ENCODE results near the gene CBLL2.
"Not testable (repeated sequence)": the region's sequence is repeated elsewhere in the genome, so short reads cannot be mapped to it uniquely, and the experiment has no call there.

CBLL2 gene, protein sequence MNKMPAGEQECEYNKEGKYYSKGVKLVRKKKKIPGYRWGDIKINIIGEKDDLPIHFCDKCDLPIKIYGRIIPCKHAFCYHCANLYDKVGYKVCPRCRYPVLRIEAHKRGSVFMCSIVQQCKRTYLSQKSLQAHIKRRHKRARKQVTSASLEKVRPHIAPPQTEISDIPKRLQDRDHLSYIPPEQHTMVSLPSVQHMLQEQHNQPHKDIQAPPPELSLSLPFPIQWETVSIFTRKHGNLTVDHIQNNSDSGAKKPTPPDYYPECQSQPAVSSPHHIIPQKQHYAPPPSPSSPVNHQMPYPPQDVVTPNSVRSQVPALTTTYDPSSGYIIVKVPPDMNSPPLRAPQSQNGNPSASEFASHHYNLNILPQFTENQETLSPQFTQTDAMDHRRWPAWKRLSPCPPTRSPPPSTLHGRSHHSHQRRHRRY

DNA sequence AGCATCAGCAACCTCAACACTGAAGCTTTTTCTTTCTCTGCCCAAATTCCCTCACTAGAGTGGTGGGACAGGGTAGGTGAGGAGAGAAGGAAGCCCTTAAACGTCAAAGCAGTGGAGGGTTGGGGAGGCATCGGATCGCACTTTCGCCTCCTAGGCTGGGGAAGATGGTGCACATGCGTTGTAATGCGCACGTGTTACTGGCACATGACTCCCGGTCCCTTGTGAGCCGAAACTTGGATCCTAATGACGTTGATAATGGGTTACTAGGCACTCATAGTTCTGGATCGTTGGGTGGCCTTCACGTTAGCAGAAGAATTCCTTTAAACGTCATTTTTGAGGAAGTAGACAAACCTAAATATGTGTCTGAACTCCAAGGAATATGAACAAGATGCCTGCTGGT lies at the start of gene CBLL2:
Gene CBLL2 (plus strand): TSS at position 301 of the 400 bp plus-strand sequence. CDS start 79 bp downstream, at position 380.
- no peak for DNase-seq

DNA sequence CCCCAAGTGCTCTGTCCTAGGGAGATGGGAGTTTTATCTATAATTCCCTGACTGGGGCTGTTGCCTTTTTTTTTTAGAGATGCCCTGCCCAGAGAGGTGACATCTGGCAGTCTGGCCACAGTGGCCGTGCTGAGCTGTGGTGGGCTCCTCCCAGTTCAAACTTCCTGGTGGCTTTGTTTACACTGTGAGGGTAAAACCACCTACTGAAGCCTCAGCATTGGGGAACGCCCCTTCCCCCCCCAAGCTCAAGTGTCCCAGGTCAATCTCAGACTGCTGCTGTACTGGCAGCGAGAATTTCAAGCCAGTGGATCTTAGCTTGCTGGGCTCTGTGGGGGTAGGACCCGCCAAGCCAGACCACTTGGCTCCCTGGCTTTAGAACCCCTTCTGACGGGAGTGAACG lies 38.3 kb upstream of the CBLL2 start:
- no peak for DNase-seq

DNA sequence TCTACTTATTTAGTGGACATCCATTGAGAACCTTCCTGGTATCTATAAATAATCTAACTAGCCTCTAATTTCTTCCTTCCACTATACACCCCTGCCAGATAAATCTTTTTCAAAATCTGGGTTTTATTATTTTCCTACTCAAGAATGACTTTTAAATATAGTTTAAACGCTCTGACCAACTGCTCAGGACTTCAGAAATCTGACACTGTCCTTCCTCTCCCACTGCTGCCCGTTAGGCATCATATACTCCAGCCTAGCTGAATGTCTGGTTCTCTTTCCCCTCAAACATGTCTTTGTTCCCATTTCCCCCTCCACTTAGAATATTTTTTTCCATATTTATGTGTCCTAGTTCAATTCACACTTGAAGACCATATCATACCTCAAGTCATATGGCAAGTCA lies 35.2 kb upstream of the CBLL2 start:
- DNase-seq = no peak

GRCh38 chrX:22246620-22247019 lies 26.1 kb upstream of the CBLL2 start:
- no peak for DNase-seq

- DNase-seq = no peak
These were observed 25.5 kb upstream of the CBLL2 start for GRCh38 chrX:22247169-22247568.

DNA sequence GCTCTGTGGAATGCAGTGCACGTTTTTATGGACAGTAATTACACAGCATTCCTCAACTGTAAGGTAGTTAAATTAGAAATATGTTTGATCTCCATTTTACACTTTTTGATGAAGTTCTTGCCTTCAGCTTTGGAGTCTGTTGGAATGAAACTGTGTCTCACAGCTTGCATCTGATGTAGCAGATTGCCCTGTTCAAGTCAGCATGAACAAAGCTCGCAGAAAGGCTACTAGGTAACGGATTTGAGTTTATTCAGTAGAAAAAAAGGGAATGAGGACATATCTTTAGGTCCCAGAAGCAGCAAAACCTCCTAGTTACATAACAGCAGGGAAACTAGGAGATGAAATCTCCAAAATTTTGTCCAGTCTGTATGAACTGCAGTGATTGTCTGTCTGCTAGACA lies 24.3 kb upstream of the CBLL2 start:
- no peak for DNase-seq

GRCh38 chrX:22249371-22249770 lies 23.3 kb upstream of the CBLL2 start:
- no peak for DNase-seq

GRCh38 chrX:22268706-22269105 lies 4.0 kb upstream of the CBLL2 start:
- no peak for DNase-seq

DNA sequence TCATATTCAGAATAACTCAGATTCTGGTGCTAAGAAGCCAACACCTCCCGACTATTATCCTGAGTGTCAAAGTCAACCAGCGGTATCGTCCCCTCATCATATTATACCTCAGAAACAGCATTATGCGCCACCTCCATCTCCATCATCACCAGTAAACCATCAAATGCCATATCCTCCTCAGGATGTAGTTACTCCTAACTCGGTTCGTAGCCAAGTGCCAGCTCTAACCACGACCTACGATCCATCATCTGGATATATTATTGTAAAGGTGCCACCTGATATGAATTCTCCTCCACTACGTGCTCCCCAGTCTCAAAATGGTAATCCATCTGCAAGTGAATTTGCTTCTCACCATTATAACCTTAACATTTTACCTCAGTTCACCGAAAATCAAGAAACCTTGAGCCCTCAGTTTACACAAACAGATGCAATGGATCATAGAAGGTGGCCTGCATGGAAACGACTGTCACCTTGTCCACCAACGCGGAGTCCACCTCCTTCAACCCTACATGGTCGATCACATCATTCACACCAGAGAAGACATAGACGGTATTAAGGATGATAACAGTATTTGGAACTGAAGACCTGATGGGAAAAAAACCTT lies 1.1 kb downstream of the CBLL2 start:
- DNase-seq = no peak

DNA sequence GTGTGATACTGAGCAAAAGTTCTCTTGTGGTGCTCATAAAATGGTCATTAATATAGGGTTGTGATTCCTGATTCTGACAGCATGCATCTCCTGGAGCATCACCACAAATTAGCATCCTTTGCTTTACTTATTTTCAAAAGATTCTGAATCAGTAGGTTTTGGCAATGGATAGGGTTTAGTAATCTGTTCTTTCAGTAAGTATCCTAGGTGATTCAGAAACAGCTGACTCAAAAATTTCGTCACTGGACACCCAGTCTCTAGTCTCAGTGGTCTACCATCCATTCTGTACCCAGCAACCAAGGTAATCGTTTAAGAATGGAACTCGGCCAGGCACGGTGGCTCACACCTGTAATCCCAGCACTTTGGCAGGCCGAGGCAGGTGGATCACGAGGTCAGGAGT lies 4.1 kb downstream of the CBLL2 start:
- DNase-seq = no peak

GRCh38 chrX:22278375-22278774 lies 5.7 kb downstream of the CBLL2 start:
- no peak for DNase-seq

- not testable (repeated sequence) for DNase-seq
These were observed 16.5 kb downstream of the CBLL2 start for GRCh38 chrX:22289209-22289608.

- no peak for DNase-seq
These were observed 24.2 kb downstream of the CBLL2 start for GRCh38 chrX:22296871-22297270.

DNA sequence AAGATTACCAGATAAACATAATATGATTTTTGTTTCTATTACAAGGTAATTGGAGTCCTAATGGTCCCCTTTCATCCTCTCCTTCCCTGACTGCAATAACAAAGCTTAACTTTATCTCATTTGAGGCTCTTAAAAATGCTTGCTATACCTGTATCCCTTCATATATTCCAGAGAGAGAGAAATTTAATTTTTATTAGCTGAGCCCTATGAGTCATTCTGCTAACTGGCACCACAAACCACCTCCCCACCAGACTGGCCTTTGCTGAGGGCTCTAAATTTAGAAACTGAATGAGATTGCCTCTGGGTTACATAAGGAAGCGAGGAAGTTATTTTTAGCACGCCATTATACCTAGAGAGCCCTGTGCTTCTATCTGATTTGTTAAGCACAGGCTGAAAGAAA lies 27.4 kb downstream of the CBLL2 start:
- peak; percentile 44 for DNase-seq

DNA sequence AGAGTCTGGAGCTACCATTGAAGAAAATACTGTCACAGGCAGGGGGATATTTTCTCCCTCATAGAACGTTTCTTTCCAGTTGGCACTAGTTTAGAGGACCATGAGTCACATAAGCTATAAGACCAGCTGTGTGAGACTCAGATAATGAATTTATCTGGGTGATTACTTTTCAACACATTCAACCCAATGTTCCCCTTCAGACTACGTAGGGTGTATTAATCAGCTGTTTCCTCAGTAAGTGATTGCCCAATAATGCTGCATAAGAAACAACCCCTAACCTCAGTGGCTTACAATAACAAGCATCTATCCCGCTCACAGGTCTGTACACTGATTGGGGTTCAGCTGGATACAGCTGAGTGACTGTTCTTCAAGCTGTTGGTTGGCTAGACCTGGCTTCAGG lies 38.1 kb downstream of the CBLL2 start:
- no peak for DNase-seq

DNA sequence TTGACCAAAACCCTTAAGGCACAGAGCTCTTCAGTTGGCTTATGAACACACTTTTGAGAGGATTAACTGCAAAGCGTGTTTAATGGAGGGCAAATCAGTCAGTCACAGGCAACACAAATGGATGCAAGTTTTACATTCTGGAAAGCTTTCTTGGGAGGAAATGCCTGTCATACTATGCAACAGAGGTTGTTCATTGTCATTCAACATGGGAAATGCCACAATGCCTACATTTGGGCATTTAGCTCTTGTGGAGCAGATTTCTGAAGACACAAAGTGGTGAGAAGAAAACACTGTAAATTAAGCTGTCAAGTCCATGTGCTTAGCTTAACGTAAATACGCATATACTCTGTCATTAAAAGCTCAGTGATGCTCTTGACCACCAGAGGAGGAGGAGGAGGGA lies 41.1 kb downstream of the CBLL2 start:
- DNase-seq = no peak

DNA sequence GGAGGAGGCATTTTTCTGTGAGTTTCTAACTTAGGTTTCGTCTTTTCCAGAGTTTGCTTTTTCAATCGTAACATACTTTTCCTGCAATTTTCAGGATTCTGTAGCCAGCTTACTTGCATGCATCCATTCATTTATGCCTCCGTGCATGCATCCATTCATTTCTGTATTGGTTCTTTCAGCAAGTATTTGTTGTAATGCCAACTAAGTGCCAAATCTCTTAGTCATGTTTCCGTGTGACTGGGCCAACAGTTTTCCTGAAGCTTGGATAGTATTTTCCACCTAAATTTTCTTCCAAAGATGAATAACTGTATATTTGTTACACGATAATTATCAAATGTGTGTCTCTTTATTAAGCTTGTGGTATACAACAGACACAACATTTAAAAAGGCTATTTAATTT lies 41.5 kb downstream of the CBLL2 start:
- no peak for DNase-seq

DNA sequence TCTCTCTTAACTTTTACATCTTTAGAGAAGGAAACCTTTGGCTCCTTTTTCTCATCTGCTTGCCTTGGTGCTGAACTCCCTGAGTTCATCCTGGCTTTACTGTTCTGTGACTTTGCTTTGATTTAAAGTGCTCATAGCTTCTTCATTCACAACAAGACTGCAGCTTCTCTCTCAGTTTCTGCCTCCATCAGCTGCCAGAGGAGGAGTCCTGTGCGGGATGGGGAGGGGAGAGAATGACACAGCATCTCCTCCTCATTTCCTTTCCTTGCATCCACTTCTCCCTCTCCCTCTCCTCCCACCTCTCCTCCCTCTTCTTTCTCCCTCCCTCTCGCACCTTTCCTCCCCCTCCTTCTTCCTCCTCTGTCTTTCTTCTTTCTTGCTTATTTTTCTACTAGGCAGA lies 42.0 kb downstream of the CBLL2 start:
- no peak for DNase-seq

GRCh38 chrX:22315151-22315550 lies 42.4 kb downstream of the CBLL2 start:
- no peak for DNase-seq

DNA sequence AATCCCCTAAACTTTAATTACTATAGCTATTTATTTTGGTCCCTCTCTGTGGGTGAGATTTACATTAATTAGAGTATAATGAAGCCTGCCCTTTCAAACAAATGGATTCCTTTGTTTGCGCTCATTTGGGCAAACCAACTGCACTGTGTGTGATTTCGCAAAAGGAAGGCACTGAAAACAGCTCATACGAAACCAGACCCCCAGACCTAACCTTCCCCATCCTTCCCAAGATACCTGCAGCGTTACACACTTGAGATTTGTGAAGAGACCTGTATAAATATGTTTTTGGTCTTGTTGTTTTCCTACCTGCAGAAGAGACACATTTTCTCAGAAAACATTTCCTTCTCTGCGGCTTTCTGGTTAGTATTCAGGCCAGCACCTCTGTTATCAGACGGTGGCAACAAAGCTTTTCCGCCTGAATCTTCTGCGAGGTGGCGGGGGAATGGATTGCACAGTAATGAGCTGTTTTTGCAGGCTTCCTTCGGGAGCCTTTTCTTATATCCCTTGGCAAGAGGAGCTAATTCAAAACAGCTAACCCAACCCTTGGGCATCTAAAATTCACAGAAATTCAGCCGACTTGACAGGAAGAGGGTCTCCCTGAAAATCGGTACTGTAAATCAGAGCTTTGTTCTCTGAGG lies 47.6 kb downstream of the CBLL2 start:
- no peak for DNase-seq

DNA sequence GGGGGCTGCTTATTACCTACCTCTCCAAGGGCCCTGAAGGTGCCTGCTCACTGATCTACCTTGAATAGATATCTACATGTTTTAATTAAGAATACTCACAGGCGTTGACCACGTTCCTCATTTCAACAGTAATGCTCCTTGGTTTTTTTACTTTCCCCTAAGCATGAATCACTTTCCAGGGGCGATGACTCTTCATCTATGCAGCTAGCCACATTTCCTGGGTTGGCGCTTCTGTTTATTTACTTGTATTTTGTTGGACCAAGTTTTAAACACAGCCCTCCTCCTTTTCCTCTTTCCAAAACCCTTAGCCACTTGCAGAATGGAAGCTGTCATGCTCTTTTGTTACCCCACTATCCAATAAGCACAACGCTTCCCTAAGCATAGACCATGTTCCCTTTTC lies 50.8 kb downstream of the CBLL2 start:
- DNase-seq = no peak

Data from RPMI8226 (cell line).